Measurements from ENCODE around the gene NUP210.
A peak's percentile ranks its signal among the peaks of the same experiment; 100 is the strongest.
"Not testable (repeated sequence)": the region's sequence is repeated elsewhere in the genome, so short reads cannot be mapped to it uniquely, and the experiment has no call there.

The NUP210 gene

DNA sequence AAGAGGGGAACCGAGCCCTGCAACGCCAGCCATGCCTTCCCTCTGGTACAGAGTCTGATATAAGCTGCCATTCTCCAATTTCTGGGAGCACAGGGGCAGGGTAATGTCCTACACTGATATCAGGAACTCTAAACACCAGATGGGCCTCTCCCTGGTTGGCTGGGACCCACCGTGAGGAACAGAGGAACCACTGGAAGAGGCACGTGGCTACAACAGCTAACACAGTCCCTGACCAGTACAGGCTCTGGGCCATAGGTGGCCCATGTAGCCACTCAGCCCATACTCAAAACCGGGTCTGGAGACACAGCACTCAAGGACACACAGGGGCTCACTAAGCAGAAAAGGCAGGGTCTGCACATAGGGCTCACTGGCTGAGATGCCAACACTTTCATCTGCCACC, 13.9 kb downstream of the NUP210 start:
- DNase-seq: no peak

DNA sequence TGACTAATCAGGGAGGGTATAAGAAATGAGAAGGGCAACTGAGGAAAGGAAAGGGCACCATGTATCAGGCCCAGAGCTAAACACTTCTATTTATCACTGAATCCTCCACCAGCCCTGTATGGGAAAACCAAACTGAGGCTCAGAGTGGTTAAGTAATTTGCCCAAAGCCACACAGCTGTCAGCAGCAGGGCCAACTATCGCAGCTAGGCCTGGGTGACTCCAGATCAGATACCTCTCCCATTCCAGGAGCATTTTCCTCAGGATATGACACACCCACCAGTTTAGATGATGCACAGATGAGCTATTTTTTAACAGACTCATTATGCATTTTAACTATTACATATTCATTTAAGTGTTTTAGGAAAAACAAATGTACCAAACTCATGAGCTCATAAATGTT, 14.5 kb downstream of the NUP210 start:
- DNase-seq: no peak

- DNase-seq: no peak
Measured at GRCh38 chr3:13404626-13405452, 15.3 kb downstream of the NUP210 start.

DNA sequence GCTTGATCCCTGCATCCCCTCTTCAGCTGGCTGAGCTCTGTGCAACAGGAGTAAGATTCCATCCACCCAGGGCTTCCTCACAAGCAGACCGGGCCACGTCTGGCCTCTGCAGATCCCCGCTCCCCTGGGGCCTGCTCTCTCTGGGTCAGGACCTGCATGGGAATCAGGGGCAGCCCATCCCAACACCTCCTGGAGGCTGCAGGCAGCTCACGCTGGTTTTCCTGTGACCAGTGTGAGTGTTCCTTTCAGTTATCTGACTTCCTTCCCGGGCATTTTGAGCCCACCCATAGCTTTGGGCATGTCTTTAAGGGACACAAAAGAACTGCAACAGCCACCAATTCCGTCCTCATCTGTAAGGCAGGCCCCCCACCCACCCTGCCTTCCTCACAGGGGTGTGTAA, 16.3 kb downstream of the NUP210 start:
- no peak for DNase-seq

- no peak for DNase-seq
Measured at GRCh38 chr3:13403213-13403819, 16.8 kb downstream of the NUP210 start.

- no peak for DNase-seq
Measured at GRCh38 chr3:13401149-13401548, 19.0 kb downstream of the NUP210 start.

DNA sequence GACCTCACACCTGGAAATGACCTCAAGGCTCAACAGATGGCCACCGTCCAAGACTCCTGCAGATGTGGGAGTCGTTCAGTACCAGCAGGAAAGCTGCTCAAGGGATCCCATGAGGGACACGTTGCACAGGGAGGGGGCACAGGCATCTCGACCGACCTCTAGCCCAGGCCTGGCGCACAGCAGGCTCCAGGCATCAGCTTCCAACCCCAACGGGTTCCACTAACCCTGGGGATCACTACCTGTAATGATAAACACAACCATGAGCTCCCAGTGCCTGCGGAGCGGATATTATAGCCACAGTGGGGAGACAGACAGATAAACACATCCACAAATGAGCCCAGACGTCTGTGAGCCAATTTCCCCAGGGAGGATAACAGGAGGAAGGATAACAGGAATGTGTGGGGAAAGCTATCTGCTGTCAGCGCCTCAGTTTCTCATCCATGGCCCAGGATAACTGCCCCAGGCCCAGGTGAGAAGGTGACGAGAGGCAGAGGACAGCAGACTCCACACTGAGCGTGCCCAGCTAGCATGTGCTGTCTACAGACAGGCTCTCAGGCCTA, 19.9 kb downstream of the NUP210 start:
- DNase-seq: no peak

DNA sequence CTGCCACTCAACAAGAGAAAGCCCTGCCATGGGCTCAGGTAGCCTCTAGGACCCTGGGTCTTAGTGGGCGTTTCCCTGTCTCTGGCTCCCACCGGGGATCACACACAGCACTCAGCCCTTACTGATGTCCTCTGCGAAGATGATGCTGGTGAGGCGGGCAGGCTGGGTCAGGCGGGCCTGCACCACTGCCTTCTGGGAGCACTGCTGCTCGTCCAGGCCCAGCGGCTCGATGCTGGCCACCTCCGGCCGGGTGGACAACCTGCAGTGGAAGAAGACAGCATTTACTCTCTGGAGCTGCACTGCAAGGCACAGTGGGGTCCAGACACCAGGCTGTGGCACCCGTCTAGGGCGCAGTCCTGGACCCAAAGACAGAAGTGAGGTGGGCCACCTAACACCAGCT, 20.5 kb downstream of the NUP210 start:
- DNase-seq: no peak

DNA sequence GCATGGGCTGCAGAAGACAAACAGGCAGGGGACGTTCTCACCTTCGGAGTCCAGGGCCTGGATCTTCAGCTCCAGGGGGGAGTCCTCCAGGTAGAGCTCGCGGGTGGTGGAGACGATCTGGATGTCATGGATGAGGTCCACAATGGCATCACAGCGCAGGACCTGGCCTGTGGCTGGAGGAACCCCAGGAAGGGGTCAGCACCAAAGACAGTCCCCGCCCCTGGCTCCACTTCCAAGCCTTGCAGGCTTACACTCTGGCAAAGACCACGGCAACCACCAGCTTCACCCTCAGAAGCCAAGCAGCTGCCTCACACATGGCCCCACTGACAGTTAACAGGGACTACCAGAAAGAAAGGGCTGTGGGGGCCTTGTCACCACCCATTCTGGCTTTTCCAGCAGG, 22.8 kb downstream of the NUP210 start:
- no peak for DNase-seq

DNA sequence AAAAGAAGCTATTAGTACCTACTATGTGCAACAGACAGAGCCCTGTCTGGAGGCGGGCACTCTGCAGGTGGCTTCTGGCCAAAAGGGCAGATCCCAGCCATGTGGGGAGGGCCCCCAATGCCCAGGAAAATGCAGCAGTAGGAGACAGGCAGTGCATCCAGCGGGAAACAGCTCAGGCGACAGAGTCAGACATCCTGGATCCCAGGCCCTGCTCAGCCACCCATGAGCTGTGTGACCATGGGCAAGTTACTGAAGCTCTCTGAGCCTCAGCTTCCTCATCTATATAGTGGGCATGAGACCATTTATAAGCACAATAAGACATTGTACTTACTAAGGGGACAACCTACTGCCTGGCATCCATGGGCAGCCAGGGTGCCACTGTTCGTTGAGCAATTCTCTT, 25.8 kb downstream of the NUP210 start:
- DNase-seq: no peak

- DNase-seq: no peak
Measured at GRCh38 chr3:13393427-13394360, 26.4 kb downstream of the NUP210 start.

- DNase-seq: peak; percentile 29
Measured at GRCh38 chr3:13391308-13391707, 28.8 kb downstream of the NUP210 start.

GRCh38 chr3:13389378-13389777, 30.7 kb downstream of the NUP210 start:
- DNase-seq: no peak

DNA sequence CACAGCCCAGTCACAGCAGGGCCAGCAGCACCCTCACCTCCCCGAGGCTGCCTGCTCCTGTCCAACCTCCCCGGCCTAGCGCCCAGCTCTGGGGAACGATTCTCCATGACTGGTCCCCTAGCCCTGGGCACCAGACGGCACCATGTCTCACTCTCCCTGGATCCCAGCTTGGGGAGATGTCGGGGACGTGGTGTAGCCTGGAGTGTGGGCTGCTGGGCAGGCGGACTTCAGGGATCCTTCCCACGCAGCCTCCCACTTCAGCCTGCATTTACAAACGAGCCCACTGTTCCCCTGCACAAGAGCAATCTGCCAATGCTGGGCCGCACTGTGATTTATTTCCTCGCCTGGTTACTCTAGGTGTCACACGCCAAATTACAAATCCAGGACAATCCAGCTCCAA, 31.3 kb downstream of the NUP210 start:
- DNase-seq: no peak

DNA sequence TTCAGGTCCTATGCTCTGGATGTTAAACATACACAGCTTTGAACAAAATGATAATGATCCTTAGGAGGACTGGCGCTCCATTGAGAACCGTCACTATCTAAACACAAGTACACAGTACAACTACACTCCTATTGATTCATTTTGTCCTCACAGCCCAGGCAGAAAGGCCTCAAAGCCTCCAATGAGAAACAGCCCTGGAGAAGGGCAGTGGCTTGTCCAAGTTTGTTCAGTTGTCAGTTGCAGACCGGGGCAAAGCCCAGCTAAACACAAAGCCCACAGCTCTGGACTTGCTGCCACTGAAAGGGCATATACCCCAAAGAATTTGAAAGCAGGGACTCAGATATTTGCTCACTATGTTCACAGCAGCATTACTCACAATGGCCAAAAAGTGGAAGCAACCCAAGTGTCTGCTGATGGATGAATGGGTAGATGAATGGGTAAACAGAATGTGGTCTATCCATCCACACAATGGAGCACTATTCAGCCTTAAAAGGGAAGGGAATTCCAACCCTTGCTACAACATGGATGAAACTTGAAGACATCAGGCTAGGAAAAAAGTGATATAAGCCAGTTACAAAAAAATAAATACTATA, 34.7 kb downstream of the NUP210 start:
- no peak for DNase-seq

DNA sequence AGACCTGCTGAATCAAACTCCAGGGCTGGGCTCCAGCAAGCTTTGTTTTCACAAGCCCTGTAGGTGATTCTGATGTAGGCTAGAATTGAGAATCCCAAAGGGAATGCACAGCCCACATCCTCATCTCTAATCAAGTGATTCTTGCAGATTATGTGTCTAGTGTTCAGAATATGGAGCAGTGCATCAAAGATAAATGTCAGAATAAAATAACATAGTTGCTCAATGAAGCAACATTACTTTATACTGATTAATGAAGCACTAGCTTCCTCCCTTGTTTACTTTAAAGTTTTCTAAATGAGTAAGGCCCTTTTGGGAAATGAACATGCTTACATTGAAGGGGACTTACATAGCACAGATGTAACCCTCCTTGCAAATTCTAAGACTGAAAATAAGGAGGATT, 39.2 kb downstream of the NUP210 start:
- DNase-seq: no peak

DNA sequence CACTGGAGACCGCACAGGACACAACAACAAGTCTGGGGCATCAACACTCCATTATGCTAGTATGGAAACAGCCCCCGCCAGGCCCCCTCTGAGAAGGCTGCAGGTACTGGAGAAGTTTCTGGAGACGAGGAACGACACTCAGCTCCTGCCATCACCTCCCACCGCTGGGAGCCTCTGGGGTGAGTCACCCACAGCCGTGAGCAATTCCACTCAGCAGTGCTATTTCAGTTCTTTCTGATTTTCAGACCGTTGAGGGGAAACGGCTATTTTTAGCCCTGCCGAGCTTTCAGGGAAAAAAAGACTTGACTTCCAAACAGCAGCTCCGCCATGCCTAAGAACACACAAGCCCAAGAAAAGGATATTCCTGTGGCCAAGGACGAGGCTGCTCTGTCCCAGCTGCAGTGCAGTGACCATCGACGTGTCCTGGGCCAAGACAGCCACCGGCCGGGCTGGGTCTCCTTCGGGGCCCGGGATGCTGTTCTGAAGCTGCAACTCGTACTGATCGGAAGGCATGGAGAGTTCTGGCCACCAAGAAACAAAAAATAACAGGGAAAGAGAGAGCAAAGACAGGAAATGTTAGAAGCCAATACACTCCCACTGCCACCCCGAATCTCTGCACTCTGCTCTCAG, 40.8 kb downstream of the NUP210 start:
- no peak for DNase-seq

- DNase-seq: no peak
Measured at GRCh38 chr3:13378155-13378554, 42.0 kb downstream of the NUP210 start.

- DNase-seq: not testable (repeated sequence)
Measured at GRCh38 chr3:13377741-13378140, 42.4 kb downstream of the NUP210 start.

- DNase-seq: no peak
Measured at GRCh38 chr3:13377021-13377420, 43.1 kb downstream of the NUP210 start.

DNA sequence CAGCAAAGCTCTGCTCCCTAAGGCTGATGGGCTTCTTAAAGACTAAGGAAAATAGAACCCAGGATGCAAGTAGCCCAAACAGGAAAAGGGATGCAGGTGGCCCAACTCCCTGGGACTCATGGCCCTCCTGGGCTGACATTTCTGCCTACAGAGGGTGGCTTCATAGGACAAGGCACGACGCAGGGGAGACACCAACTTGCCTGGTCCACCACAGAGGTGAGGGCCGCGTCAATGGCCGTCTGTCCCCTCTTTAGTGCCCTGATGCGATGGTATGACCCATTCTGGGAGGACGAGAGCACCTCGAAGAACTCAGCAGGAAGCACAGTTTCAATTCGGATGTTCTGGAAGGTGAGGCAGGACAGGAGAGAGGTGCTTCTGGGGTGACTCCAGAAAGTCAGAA, 44.0 kb downstream of the NUP210 start:
- no peak for DNase-seq

- DNase-seq: no peak
Measured at GRCh38 chr3:13375464-13375863, 44.7 kb downstream of the NUP210 start.
